WTC11 (cell line): ENCODE measurements around the gene SYK. TPM values are rescaled to one million over a fixed set of nuclear protein-coding genes. Genes with fewer than 3 reads are reported as not detected.

Experiments
- ATAC-seq: fragments of 200-7000 bp; cut with Tn5 transposase; 2 replicates; pipeline ENCODE4 v1.10.0; 2021; ENCODE audit warnings: mild to moderate bottlenecking, moderate library complexity
- CTCF ChIA-PET: fragments of 300-600 bp; sonication (Branson Sonifier 250); formaldehyde crosslinking; loops from one replicate; lab custom pipeline; 2021; ENCODE audit warnings: antibody characterized with exemption; lab: Charles Lee
- POLR2A ChIA-PET: fragments of 350-600 bp; sonication (Branson Sonifier 250); formaldehyde crosslinking; loops from one replicate; lab custom pipeline; 2021; ENCODE audit warnings: antibody characterized with exemption; lab: Charles Lee
- DNase-seq: peaks from one replicate; pipeline ENCODE4 v3.0.0; 2021; ENCODE audit warnings: low spot score
- H3K27ac Mint-ChIP-seq: 2 replicates; pipeline ENCODE4 v1.8.0; 2021; ENCODE audit warnings: mixed read lengths
- H3K27me3 Mint-ChIP-seq: 2 replicates; pipeline ENCODE4 v1.8.0; 2021; ENCODE audit warnings: low read depth, mild to moderate bottlenecking, moderate library complexity, mixed read lengths
- H3K36me3 Mint-ChIP-seq: 2 replicates; pipeline ENCODE4 v1.8.0; 2021; ENCODE audit warnings: mixed read lengths
- H3K4me1 Mint-ChIP-seq: 2 replicates; pipeline ENCODE4 v1.8.0; 2022; ENCODE audit warnings: mixed read lengths
- H3K4me3 Mint-ChIP-seq: 2 replicates; pipeline ENCODE4 v1.8.0; 2021; ENCODE audit warnings: mild to moderate bottlenecking, moderate library complexity, mixed read lengths
- H3K9me3 Mint-ChIP-seq: 2 replicates; pipeline ENCODE4 v1.8.0; 2021; ENCODE audit warnings: mixed read lengths
- AR ChIP-seq: fragments of 250-450 bp; sonication (Bioruptor Pico); IDR thresholded peaks from 2 replicates; pipeline ENCODE4 v1.9.0; 2021; ENCODE audit warnings: mild to moderate bottlenecking
- ARID4B ChIP-seq: sonication (generic); formaldehyde crosslinking; IDR thresholded peaks from 2 replicates; pipeline ENCODE4 v1.8.0; 2023; ENCODE audit warnings: missing genetic modification reagents, mild to moderate bottlenecking, borderline replicate concordance
- E2F4 ChIP-seq: sonication (generic); formaldehyde crosslinking; IDR thresholded peaks from 2 replicates; pipeline ENCODE4 v1.8.1; 2022; ENCODE audit warnings: low read depth, mild to moderate bottlenecking, moderate library complexity, missing genetic modification reagents, borderline replicate concordance
- HMGXB4 ChIP-seq: sonication (generic); formaldehyde crosslinking; IDR thresholded peaks from 2 replicates; pipeline ENCODE4 v1.8.1; 2023; ENCODE audit warnings: mild to moderate bottlenecking, moderate library complexity, missing genetic modification reagents
- MAX ChIP-seq: sonication (generic); formaldehyde crosslinking; IDR thresholded peaks from 2 replicates; pipeline ENCODE4 v1.8.0; 2022; ENCODE audit warnings: mild to moderate bottlenecking, missing genetic modification reagents
- PRDM15 ChIP-seq: sonication (generic); formaldehyde crosslinking; IDR thresholded peaks from 2 replicates; pipeline ENCODE4 v1.8.0; 2022; ENCODE audit warnings: missing genetic modification reagents
- SP1 ChIP-seq: sonication (generic); formaldehyde crosslinking; conservative IDR thresholded peaks from 2 replicates; pipeline ENCODE4 v1.8.1; 2022; ENCODE audit warnings: missing genetic modification reagents
- ZNF396 ChIP-seq: fragments of 250-450 bp; sonication (Bioruptor Pico); IDR thresholded peaks from 2 replicates; pipeline ENCODE4 v1.8.0; 2021; ENCODE audit warnings: mild to moderate bottlenecking, moderate library complexity, borderline replicate concordance
- ZNF423 ChIP-seq: fragments of 250-450 bp; sonication (Bioruptor Pico); IDR thresholded peaks from 2 replicates; pipeline ENCODE4 v2.1.2; 2022; ENCODE audit warnings: mild to moderate bottlenecking, moderate library complexity
- ZNF425 ChIP-seq: fragments of 250-450 bp; sonication (Bioruptor Pico); conservative IDR thresholded peaks from 2 replicates; pipeline ENCODE4 v1.9.0; 2021; ENCODE audit warnings: mild to moderate bottlenecking
- total RNA-seq: library from RNA; stranded (reverse); gene quantifications from 3 replicates; pipeline ENCODE4 v1.2.3, GENCODE V29; 2021

The SYK gene
- total RNA-seq, 1 experiment from 2014 or later = 7.4 TPM

- no peak for TF ChIP-seq ARID4B
- TF ChIP-seq ZNF396 = no peak
- TF ChIP-seq HMGXB4 (CRISPR knock-in tag) = 0 out of 2 replicates have a peak, but pooled peaks have one; percentile 49
These were observed 329 bp downstream of the SYK start (continued) for GRCh38 chr9:90801973-90802322.

- ATAC-seq (no peak), DNase-seq (no peak)
- Mint-ChIP-seq H3K4me1 (peaks cover 17% of the 10 kb centered on the region), H3K36me3 (no peaks in the 10 kb centered on the region), H3K27me3 (peaks cover 41% of the 10 kb centered on the region), H3K27ac (no peak overlapping the region), H3K4me3 (peak overlapping the region; percentile 89), H3K9me3 (no peaks in the 10 kb centered on the region)
- CTCF ChIA-PET = no interaction called here
- POLR2A ChIA-PET = no interaction called here
- TF ChIP-seq AR = no peak
- no peak for TF ChIP-seq E2F4 (CRISPR knock-in tag)
- no peak for TF ChIP-seq ZNF425 (CRISPR knock-in tag)
- no peak for TF ChIP-seq SP1 (CRISPR knock-in tag)
- no peak for TF ChIP-seq PRDM15 (CRISPR knock-in tag)
- no peak for TF ChIP-seq MAX
- no peak for TF ChIP-seq ZNF423 (CRISPR knock-in tag)
These were observed 867 bp downstream of the SYK start for GRCh38 chr9:90802386-90802985.
